Measurements from ENCODE around the gene SBF2.

SBF2 gene

GRCh38 chr11:9839550-9839949 lies 454.5 kb downstream of the SBF2 start:
- no peak for DNase-seq (ENCODE audit: low spot score)
- H3K27ac ChIP-seq, result no peak overlapping the region
- no peak for TF ChIP-seq CTCF (IDR thresholded peaks at IDR 0.05)

GRCh38 chr11:9838961-9839360 lies 455.1 kb downstream of the SBF2 start:
- no peak overlapping the region for H3K27ac ChIP-seq
- no peak overlapping the region for H3K4me3 ChIP-seq
- TF ChIP-seq CTCF (IDR thresholded peaks at IDR 0.05), result no peak
- DNase-seq (ENCODE audit: low spot score), result no peak

More at GRCh38 chr11:9839550-9839949, 454.5 kb downstream of the SBF2 start:
- no peak overlapping the region for H3K4me3 ChIP-seq

DNA sequence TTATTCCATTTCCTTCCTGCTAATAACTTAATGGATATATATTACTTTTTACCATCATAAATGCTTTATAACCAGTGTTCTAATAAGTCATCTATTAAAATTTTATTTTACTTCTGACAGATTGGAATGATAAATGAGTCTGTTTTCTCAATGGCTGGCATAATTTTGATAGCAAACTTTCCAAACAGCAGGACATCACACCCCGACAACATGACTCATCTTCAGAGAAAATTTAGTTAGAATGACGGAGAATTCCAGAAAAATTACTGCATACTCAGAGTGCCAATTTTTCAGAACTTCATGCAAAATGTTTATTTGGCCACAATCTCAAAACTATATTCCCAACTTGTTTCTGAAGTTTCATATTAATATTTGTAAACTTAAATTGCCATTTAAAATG lies 455.8 kb downstream of the SBF2 start:
- Histone ChIP-seq H3K4me3 (no peak overlapping the region), H3K27ac (no peak overlapping the region)
- DNase-seq (ENCODE audit: low spot score), result no peak
- TF ChIP-seq CTCF (IDR thresholded peaks at IDR 0.05), result no peak

GRCh38 chr11:9834291-9834690 lies 459.7 kb downstream of the SBF2 start:
- TF ChIP-seq CTCF (IDR thresholded peaks at IDR 0.05), result no peak
- DNase-seq (ENCODE audit: low spot score), result no peak
- Histone ChIP-seq H3K27ac (no peak overlapping the region), H3K4me3 (no peak overlapping the region)

DNA sequence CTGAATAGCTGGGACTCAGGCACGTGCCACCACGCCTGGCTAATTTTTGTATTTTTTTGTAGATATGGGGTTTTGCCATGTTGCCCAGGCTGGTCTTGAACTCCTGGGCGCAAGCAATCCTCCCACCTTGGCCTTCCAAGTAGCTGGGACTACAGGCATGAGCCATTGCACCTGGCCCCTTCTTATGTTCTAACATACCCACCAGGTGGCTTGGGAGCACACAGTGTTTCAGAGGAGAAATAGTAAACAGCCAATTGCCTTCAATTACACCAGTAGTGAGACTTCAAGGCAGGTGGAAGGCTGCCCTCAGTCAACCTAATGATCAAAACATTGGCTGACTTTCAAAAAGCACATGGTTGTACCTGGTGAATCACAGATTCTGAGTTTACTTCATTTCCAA lies 462.9 kb downstream of the SBF2 start:
- TF ChIP-seq CTCF (IDR thresholded peaks at IDR 0.05), result no peak
- DNase-seq (ENCODE audit: low spot score), result no peak
- Histone ChIP-seq H3K27ac (no peak overlapping the region), H3K4me3 (no peak overlapping the region)

DNA sequence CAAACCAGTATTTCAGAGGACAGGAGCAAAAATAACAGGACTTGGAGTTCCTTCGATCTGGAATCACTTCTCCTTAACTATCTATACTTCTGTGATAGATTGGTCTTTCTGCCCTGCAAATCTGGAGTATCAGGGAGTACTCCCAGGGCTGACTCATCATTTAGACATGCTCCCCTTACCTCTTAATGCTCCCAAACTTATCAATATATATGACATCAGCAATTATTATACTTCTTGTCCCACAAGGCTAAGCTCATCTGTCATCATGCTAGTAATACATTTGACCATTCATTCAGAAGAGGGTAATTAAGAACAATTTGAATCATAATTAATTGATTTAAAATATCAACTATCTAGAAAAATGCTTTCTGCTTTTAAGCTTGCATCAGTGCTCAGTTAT lies 466.3 kb downstream of the SBF2 start:
- Histone ChIP-seq H3K4me3 (no peak overlapping the region), H3K27ac (no peak overlapping the region)
- no peak for TF ChIP-seq CTCF (IDR thresholded peaks at IDR 0.05)
- DNase-seq (ENCODE audit: low spot score), result no peak

GRCh38 chr11:9826390-9826789 lies 467.6 kb downstream of the SBF2 start:
- no peak overlapping the region for H3K4me3 ChIP-seq
- no peak for DNase-seq (ENCODE audit: low spot score)
- no peak for TF ChIP-seq CTCF (IDR thresholded peaks at IDR 0.05)
- no peak overlapping the region for H3K27ac ChIP-seq
